ENCODE data around the gene BARD1.

DNA sequence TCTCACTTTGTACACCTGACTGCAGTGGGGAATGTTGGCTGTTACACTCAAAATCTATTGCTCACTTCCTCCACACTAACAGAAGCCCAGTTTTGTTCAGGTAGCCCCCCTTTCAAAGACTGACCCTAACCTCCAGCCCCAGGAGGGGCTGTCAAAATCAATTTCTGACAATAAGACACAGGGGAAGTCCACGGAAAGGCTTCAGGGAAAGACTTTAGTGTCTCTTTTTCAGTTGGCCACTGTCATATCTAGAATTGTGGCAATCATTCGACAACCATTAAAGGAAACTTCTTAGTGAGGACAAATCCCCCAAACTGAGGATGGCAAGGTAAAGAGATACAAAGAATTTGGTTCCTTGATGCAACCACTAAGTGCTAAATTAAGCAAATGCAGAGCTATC is 59.0 kb downstream of the BARD1 start:
- TF ChIP-seq, protein P1, sequence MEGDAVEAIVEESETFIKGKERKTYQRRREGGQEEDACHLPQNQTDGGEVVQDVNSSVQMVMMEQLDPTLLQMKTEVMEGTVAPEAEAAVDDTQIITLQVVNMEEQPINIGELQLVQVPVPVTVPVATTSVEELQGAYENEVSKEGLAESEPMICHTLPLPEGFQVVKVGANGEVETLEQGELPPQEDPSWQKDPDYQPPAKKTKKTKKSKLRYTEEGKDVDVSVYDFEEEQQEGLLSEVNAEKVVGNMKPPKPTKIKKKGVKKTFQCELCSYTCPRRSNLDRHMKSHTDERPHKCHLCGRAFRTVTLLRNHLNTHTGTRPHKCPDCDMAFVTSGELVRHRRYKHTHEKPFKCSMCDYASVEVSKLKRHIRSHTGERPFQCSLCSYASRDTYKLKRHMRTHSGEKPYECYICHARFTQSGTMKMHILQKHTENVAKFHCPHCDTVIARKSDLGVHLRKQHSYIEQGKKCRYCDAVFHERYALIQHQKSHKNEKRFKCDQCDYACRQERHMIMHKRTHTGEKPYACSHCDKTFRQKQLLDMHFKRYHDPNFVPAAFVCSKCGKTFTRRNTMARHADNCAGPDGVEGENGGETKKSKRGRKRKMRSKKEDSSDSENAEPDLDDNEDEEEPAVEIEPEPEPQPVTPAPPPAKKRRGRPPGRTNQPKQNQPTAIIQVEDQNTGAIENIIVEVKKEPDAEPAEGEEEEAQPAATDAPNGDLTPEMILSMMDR (conservative IDR thresholded peaks at IDR 0.05; ENCODE audit: low read depth, low read length): no peak
- TF ChIP-seq EZH2 (IDR thresholded peaks at IDR 0.05; ENCODE audit: borderline replicate concordance, low read depth, low read length, poor library complexity, severe bottlenecking): no peak
